H1 (cell line): ENCODE measurements around the gene MASP1. TPM values are rescaled to one million over a fixed set of nuclear protein-coding genes. Genes with fewer than 3 reads are reported as not detected.
A peak's percentile ranks its signal among the peaks of the same experiment; 100 is the strongest.

Source experiments
- BACH1 ChIP-seq: IDR thresholded peaks from 2 replicates; pipeline ENCODE4 v1.6.1; 2012; ENCODE audit warnings: low read length, improper control_type of control experiment
- NANOG ChIP-seq: IDR thresholded peaks from 2 replicates; pipeline ENCODE4 v1.6.1; 2011; ENCODE audit warnings: low read length, low read depth, mild to moderate bottlenecking, inconsistent platforms; ENCODE audit not compliant: insufficient read depth, poor library complexity, severe bottlenecking
- polyA plus RNA-seq, 7 experiments: library from polyadenylated mRNA; depleted of rRNA in 3 of 7; stranded (reverse) in 5 of 7; unstranded in 2 of 7; fragments of >200 nt in 5 of 7; fragments of 200-250 nt in 2 of 7; gene quantifications; 1 replicate in 5 of 7; 2 replicates in 1 of 7; 4 replicates in 1 of 7; pipeline versions ENCODE4 v1.2.1 to v1.2.3, GENCODE V29; 2011 to 2013; ENCODE audit warnings: missing spikeins in 2 of 7, mixed read lengths in 2 of 7
- total RNA-seq: library from RNA; stranded (reverse); fragmentation: NEBNext Ultra II Directional; extraction: Animal tissue kit (Norgen Biotek cat#: 25700); gene quantifications from 2 replicates; pipeline ENCODE4 v1.2.1, GENCODE V29; 2021
- TF ChIP-seq, protein P1 (sequence below): fragments of 300-600 bp; sonication (generic); IDR thresholded peaks from 2 replicates; pipeline ENCODE4 v1.7.1; 2012; ENCODE audit warnings: low read length, moderate library complexity, mild to moderate bottlenecking, inconsistent platforms; ENCODE audit not compliant: insufficient replicate concordance

The MASP1 gene
- total and polyA plus RNA-seq, 2 of the 8 experiments (the other 6 are each of a cell fraction or from before 2014, with no cell fraction given) = 2.7 to 3.5 TPM

DNA sequence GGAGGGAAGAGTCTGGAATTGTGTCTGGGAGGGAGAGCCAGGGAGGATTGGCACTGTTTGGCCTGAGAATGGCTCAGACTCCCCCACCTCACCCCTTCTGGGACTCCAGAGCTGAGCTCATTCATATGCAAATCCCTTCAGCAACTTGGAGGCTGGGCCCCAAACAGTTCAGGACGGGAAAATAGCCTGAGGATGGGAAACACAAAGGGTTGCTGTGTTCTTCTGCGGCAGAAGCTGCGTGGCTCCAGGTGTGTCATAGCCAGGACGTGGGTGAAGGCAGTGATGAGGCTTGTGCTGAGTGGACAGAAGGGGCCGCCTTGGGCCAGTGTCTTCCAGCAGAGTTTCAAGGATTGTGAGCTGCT, 16.6 kb downstream of the MASP1 start (continued):
- TF ChIP-seq, protein P1, sequence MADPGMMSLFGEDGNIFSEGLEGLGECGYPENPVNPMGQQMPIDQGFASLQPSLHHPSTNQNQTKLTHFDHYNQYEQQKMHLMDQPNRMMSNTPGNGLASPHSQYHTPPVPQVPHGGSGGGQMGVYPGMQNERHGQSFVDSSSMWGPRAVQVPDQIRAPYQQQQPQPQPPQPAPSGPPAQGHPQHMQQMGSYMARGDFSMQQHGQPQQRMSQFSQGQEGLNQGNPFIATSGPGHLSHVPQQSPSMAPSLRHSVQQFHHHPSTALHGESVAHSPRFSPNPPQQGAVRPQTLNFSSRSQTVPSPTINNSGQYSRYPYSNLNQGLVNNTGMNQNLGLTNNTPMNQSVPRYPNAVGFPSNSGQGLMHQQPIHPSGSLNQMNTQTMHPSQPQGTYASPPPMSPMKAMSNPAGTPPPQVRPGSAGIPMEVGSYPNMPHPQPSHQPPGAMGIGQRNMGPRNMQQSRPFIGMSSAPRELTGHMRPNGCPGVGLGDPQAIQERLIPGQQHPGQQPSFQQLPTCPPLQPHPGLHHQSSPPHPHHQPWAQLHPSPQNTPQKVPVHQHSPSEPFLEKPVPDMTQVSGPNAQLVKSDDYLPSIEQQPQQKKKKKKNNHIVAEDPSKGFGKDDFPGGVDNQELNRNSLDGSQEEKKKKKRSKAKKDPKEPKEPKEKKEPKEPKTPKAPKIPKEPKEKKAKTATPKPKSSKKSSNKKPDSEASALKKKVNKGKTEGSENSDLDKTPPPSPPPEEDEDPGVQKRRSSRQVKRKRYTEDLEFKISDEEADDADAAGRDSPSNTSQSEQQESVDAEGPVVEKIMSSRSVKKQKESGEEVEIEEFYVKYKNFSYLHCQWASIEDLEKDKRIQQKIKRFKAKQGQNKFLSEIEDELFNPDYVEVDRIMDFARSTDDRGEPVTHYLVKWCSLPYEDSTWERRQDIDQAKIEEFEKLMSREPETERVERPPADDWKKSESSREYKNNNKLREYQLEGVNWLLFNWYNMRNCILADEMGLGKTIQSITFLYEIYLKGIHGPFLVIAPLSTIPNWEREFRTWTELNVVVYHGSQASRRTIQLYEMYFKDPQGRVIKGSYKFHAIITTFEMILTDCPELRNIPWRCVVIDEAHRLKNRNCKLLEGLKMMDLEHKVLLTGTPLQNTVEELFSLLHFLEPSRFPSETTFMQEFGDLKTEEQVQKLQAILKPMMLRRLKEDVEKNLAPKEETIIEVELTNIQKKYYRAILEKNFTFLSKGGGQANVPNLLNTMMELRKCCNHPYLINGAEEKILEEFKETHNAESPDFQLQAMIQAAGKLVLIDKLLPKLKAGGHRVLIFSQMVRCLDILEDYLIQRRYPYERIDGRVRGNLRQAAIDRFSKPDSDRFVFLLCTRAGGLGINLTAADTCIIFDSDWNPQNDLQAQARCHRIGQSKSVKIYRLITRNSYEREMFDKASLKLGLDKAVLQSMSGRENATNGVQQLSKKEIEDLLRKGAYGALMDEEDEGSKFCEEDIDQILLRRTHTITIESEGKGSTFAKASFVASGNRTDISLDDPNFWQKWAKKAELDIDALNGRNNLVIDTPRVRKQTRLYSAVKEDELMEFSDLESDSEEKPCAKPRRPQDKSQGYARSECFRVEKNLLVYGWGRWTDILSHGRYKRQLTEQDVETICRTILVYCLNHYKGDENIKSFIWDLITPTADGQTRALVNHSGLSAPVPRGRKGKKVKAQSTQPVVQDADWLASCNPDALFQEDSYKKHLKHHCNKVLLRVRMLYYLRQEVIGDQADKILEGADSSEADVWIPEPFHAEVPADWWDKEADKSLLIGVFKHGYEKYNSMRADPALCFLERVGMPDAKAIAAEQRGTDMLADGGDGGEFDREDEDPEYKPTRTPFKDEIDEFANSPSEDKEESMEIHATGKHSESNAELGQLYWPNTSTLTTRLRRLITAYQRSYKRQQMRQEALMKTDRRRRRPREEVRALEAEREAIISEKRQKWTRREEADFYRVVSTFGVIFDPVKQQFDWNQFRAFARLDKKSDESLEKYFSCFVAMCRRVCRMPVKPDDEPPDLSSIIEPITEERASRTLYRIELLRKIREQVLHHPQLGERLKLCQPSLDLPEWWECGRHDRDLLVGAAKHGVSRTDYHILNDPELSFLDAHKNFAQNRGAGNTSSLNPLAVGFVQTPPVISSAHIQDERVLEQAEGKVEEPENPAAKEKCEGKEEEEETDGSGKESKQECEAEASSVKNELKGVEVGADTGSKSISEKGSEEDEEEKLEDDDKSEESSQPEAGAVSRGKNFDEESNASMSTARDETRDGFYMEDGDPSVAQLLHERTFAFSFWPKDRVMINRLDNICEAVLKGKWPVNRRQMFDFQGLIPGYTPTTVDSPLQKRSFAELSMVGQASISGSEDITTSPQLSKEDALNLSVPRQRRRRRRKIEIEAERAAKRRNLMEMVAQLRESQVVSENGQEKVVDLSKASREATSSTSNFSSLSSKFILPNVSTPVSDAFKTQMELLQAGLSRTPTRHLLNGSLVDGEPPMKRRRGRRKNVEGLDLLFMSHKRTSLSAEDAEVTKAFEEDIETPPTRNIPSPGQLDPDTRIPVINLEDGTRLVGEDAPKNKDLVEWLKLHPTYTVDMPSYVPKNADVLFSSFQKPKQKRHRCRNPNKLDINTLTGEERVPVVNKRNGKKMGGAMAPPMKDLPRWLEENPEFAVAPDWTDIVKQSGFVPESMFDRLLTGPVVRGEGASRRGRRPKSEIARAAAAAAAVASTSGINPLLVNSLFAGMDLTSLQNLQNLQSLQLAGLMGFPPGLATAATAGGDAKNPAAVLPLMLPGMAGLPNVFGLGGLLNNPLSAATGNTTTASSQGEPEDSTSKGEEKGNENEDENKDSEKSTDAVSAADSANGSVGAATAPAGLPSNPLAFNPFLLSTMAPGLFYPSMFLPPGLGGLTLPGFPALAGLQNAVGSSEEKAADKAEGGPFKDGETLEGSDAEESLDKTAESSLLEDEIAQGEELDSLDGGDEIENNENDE = no peak
- TF ChIP-seq NANOG = peak; percentile 45
- TF ChIP-seq BACH1 = no peak
